ENCODE measurements around the gene PRSS16.
"Not testable (repeated sequence)": the region's sequence is repeated elsewhere in the genome, so short reads cannot be mapped to it uniquely, and the experiment has no call there.

Gene PRSS16

GRCh38 chr6:27242589-27243265 lies 4.8 kb upstream of the PRSS16 start:
- DNase-seq = no peak

GRCh38 chr6:27248783-27249182 lies 1.3 kb downstream of the PRSS16 start:
- no peak for DNase-seq

- DNase-seq = no peak
These were observed 3.0 kb downstream of the PRSS16 start for GRCh38 chr6:27250277-27251111.

DNA sequence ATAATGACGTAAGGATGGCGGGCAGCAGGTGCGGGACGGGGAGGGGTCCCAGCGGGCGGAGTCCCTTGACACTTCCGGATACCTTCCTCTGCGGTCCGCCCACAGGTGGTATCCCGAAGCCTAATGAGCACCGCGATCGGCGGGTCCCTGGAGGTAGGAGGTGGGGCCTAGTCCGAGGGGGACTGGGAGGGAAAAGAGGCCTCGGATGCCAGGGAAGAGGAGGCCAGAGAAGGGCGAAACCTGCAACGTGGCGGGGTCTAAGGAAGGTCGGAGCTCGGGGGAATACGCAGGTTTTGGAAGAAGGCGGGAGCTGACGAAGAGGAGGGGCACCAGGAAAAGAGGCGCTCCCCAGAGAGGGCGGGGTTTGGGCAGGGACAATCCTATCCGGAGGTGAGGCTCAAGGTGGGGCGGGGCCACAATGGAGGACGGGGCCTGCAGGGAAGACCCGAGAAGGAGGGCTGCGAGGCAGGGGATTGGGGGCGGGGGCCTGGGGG lies 3.7 kb downstream of the PRSS16 start:
- DNase-seq = peak; percentile 94

GRCh38 chr6:27251606-27252251 lies 4.2 kb downstream of the PRSS16 start:
- DNase-seq = peak; percentile 98

DNA sequence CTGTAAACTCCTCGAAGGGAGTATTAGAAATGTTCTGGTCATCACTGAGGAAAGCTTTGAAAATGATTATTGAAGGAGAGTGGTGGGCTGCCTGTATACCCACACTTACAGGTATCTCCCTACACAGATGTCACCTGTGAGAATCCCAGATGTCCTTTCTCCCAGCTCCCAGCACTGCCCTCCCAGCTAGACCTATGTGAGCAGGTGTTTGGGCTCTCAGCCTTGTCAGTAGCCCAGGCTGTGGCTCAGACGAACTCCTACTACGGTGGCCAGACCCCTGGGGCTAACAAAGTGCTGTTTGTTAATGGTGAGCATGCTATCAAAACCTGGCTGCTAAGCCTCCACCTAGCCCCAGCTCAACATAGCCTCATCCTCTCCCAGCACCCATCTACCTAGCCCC lies 7.1 kb downstream of the PRSS16 start:
- no peak for DNase-seq

DNA sequence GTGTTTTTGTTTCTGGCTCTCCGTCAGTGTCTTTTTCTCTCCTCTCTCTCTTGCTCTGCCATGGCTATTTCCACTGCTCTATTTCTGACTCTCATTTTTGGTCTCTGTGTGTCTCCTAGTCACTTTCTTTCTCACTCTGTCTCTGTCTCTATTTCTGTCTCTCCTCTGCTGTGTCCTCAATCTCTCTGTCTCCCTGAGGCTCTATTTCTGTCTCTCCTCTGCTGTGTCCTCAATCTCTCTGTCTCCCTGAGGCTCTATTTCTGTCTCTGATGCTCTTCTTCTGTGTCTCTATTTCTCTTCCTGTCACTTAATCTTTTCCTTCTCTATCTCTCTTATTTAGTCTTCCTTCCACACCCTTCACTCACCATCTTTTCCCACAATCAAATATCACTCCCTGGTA lies 8.4 kb downstream of the PRSS16 start:
- DNase-seq = no peak

- no peak for DNase-seq
These were observed 12.9 kb downstream of the PRSS16 start for GRCh38 chr6:27260369-27260768.

GRCh38 chr6:27260836-27261375 lies 13.4 kb downstream of the PRSS16 start:
- DNase-seq = no peak

DNA sequence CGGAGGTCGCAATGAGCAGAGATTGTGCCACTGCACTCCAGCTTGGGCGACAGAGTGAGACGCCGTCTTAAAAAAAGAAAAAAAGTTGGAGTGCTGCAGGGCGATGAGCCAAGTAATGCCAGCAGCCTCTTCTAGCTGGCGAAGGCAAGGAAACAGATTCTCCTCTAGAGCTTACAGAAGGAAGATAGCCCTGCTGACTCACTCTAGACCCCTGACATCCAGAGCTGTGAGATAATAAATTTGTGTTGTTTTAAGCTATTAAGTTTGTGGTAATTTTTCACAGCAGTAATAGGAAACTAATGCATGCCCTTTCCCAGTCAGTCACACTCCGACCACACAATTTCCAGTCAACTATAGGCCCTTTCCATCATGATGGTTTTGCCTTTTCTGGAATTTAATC lies 16.4 kb downstream of the PRSS16 start:
- DNase-seq = no peak

GRCh38 chr6:27267003-27267402 lies 19.5 kb downstream of the PRSS16 start:
- not testable (repeated sequence) for DNase-seq

- DNase-seq = no peak
These were observed 20.4 kb downstream of the PRSS16 start for GRCh38 chr6:27267857-27268434.

DNA sequence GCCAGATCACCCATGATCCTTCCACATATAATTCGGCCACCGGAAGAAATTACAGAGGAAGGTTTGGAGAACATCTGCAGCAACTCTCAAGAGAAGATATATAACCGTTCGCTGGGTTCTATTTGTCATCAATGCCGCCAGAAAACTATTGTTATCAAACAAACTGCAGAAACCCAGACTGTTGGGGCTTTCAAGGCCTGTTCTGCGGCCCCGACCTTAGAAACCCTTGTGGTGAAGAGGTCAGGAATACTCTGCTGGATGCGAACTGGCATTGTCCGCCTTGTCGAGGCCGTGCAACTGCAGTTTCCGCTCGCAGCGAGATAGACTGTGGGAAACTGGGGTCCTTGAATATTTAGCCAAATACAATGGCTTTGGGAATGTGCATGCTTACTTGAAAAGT lies 21.3 kb downstream of the PRSS16 start:
- no peak for DNase-seq

DNA sequence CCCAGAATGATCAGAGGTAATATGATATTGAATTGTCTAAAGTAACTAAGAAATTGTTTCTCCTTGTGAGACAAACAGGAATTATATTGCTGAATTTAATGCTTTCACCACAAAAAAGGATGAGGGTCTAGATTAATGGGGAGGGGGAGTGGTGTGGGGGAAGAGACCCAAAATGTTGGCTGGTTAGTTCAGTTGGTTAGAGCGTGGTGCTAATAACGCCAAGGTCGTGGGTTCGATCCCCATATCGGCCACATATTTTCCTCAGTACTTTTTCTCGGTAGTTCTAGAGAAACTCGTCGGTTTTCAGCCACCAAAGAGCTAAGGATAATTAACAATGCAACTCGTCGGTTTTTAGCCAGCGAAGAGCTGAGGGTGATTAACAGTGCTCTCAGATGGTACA lies 26.3 kb downstream of the PRSS16 start:
- no peak for DNase-seq

DNA sequence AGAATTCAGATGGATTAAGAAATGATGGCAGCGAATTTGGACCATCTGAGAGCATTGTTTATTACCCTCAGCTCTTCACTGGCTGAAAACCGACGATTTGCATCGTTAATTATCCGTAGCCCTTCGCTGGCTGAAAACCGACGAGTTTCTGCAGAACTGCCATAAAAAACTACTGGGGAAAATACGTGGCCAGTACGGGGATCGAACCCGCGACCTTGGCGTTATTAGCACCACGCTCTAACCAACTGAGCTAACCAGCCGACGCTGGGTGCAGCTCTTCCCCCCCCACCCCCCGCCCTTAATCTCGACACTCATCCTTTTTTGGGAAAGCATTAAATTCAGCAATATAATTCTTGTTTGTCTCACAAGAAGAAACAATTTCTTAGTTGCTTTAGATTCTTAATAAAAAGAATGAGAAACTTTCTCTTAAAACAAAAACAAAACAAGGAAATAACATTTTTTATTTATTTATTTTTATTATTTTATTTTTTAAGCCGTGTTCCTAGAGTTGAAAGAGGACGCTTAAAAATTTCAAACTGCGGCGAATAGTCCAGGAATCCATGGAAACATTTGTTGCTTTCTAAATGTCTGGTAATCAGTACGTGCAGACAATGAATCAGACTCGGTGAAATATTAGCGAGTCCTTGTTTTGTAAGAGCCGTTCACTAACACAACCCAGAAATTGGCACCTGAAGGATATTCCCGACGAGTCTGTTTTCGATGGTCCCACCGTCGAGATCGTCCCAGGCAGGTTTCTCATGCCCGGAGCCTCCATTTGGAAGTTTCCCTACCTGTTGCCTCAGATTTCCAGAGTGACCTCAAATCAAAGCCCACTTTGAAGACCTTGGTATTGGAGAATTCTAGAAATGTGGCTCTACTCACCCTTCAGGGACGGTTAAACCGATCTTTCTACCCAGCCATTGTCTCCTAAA lies 27.8 kb downstream of the PRSS16 start:
- DNase-seq = peak; percentile 62

DNA sequence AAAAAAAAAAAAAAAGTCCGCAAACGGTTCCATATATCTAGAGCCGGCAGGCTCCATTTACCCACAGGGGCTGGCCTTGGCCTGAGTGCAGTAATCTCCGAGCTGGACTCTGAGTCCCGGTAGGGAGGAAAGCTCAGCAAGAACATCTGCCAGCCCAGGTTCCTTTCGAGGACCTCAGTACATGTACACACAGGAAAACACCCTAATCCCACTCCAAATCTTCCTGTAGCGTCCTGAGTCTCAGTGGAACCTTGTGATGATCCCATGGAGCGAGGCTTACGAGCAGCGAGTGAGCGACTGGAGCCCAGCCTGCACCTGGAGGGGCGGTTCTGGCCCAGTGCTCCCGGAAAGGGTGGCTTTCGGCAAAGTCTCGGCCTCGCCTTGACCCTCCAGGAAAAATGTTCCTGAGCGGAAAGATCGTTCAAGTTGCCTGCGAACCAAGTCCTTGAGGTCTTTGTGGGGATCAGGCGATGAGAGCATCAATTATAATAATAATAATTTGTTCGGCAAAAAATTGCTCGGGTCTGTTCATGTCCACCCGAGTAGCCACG lies 32.1 kb downstream of the PRSS16 start:
- no peak for DNase-seq

GRCh38 chr6:27280064-27280539 lies 32.6 kb downstream of the PRSS16 start:
- peak; percentile 73 for DNase-seq

GRCh38 chr6:27280540-27281000 lies 33.1 kb downstream of the PRSS16 start:
- DNase-seq = no peak

DNA sequence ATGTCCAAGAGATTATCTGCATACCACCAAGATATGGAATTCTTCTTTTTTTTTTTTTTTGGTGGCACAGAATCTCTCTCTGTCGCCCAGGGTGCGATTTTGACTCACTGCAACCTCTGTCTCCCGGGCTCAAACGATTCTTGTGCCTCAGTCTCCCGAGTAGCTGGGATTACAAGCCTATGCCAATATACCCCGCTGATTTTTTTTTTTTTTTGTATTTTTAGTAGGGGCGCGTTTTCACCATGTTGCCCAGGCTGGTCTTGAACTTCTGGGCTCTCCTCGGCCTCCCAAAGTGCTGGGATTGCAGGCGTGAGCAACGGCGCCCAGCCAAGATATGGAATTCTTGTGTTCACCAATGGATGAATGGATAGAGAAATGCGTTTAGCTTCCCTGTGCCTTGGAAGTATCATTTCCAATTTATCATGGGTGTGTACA lies 33.6 kb downstream of the PRSS16 start:
- no peak for DNase-seq

DNA sequence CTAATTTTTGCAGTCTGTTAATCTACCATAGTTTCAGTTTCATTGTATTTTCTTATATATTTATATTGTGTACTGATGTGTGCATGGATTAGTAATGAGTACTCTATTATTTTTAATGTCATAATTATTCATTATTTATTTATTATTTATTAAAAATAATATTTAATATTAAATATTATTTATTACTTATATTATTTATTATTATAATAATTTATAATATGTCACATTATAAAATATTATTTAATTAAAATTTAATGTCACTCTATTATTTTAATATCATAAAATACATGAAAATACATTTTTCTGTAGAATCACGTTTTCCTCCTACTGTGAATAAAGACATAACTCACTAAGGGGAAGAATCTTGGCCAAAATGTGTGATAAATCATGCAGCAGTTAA lies 34.1 kb downstream of the PRSS16 start:
- no peak for DNase-seq

DNA sequence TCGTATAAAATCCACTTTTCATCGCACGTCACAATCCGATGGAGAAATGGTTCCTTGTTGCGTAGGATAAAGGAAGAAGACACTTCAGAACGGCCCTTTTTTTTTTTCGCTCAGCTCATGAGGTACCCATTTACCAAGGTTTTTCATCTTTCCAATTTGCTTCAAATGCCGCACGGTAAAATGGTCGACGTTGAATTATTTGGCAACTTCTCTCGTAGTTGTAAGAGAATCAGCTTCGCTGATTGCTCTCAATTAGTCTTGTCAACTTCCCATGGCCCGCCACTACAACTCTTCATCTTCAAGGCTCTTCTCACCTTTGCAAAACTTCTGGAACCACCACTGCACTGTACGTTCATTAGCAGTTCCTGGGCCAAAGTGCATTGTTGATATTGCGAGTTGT lies 35.8 kb downstream of the PRSS16 start:
- DNase-seq = no peak

Measured in RPMI8226 (cell line).